WTC11 (cell line): ENCODE data around the gene TLR10.

ENCODE experiments used
- SP1 ChIP-seq: sonication (generic); formaldehyde crosslinking; conservative IDR thresholded peaks from 2 replicates; pipeline ENCODE4 v1.8.1; 2022; ENCODE audit warnings: missing genetic modification reagents
- TF ChIP-seq, protein P1 (sequence below): fragments of 200-600 bp; IDR thresholded peaks from 2 replicates; pipeline ENCODE4 v1.8.0; 2022; ENCODE audit warnings: antibody characterized with exemption
- TF ChIP-seq, protein P2 (sequence below): sonication (generic); formaldehyde crosslinking; IDR thresholded peaks from 2 replicates; pipeline ENCODE4 v1.8.0; 2022; ENCODE audit warnings: mild to moderate bottlenecking, missing genetic modification reagents
- TF ChIP-seq, protein P3 (sequence below): sonication (generic); formaldehyde crosslinking; IDR thresholded peaks from 2 replicates; pipeline ENCODE4 v1.8.0; 2022; ENCODE audit warnings: mild to moderate bottlenecking, missing genetic modification reagents

DNA sequence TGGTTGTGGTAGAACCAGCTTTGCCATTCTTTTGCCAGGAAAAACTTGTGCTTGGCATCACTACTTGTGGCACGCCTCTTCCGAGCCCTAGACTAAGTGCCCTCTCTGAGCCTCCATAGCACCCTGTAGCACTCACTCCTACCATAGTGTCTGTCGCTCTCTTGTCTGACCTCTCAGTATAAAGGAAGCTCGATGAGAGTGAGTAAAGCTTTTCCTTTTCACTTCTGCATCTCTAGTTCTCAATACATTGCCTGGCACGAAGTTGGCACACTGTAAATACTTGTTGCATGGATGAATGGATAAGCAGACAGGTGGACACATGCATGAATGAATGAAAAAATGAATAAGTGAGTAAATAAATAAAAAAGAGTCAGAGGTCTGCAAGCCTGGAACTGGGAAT, 48.3 kb downstream of the TLR10 start:
- TF ChIP-seq, protein P1, sequence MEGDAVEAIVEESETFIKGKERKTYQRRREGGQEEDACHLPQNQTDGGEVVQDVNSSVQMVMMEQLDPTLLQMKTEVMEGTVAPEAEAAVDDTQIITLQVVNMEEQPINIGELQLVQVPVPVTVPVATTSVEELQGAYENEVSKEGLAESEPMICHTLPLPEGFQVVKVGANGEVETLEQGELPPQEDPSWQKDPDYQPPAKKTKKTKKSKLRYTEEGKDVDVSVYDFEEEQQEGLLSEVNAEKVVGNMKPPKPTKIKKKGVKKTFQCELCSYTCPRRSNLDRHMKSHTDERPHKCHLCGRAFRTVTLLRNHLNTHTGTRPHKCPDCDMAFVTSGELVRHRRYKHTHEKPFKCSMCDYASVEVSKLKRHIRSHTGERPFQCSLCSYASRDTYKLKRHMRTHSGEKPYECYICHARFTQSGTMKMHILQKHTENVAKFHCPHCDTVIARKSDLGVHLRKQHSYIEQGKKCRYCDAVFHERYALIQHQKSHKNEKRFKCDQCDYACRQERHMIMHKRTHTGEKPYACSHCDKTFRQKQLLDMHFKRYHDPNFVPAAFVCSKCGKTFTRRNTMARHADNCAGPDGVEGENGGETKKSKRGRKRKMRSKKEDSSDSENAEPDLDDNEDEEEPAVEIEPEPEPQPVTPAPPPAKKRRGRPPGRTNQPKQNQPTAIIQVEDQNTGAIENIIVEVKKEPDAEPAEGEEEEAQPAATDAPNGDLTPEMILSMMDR, result no peak
- TF ChIP-seq, protein P2, sequence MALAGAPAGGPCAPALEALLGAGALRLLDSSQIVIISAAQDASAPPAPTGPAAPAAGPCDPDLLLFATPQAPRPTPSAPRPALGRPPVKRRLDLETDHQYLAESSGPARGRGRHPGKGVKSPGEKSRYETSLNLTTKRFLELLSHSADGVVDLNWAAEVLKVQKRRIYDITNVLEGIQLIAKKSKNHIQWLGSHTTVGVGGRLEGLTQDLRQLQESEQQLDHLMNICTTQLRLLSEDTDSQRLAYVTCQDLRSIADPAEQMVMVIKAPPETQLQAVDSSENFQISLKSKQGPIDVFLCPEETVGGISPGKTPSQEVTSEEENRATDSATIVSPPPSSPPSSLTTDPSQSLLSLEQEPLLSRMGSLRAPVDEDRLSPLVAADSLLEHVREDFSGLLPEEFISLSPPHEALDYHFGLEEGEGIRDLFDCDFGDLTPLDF (CRISPR knock-in tag), result no peak
- TF ChIP-seq, protein P3, sequence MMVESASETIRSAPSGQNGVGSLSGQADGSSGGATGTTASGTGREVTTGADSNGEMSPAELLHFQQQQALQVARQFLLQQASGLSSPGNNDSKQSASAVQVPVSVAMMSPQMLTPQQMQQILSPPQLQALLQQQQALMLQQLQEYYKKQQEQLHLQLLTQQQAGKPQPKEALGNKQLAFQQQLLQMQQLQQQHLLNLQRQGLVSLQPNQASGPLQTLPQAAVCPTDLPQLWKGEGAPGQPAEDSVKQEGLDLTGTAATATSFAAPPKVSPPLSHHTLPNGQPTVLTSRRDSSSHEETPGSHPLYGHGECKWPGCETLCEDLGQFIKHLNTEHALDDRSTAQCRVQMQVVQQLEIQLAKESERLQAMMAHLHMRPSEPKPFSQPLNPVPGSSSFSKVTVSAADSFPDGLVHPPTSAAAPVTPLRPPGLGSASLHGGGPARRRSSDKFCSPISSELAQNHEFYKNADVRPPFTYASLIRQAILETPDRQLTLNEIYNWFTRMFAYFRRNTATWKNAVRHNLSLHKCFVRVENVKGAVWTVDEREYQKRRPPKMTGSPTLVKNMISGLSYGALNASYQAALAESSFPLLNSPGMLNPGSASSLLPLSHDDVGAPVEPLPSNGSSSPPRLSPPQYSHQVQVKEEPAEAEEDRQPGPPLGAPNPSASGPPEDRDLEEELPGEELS (CRISPR knock-in tag), result no peak
- no peak for TF ChIP-seq SP1 (CRISPR knock-in tag)
